MCF 10A (cell line): ENCODE data around the gene MYL11. TPM values are rescaled to one million over a fixed set of nuclear protein-coding genes. Genes with fewer than 3 reads are reported as not detected.

ENCODE experiments used
- BruUV-seq: library from RNA; stranded (reverse); fragments of 400-500 nt; replicated peaks from 2 replicates; lab custom pipeline; 2021; lab: Mats Ljungman, UMichigan
- CTCF ChIA-PET: fragments of 300-600 bp; sonication (Branson Sonifier 250); formaldehyde crosslinking; extraction: SDS; loops from one replicate; lab custom pipeline; 2021; ENCODE audit warnings: antibody characterized with exemption, inconsistent platforms; lab: Yijun Ruan, JAX
- POLR2A ChIA-PET: fragments of 300-600, 350-650 bp; sonication (Branson Sonifier 250); formaldehyde crosslinking; extraction: SDS; loops from one replicate; lab custom pipeline; 2020; ENCODE audit warnings: antibody characterized with exemption, inconsistent platforms; lab: Yijun Ruan, JAX
- DNase-seq: peaks from one replicate; pipeline ENCODE4 v3.0.0-alpha.2; 2018; ENCODE audit not compliant: unreplicated experiment
- H3K27ac Mint-ChIP-seq: one replicate; pipeline ENCODE4 v1.8.0; 2022; ENCODE audit warnings: mild to moderate bottlenecking, low read depth, mixed read lengths; ENCODE audit not compliant: unreplicated experiment
- H3K27me3 Mint-ChIP-seq: one replicate; pipeline ENCODE4 v1.8.0; 2022; ENCODE audit warnings: mixed read lengths; ENCODE audit not compliant: insufficient read depth, unreplicated experiment
- H3K36me3 Mint-ChIP-seq: one replicate; pipeline ENCODE4 v1.8.0; 2022; ENCODE audit warnings: mild to moderate bottlenecking, moderate library complexity, mixed read lengths; ENCODE audit not compliant: insufficient read depth, unreplicated experiment
- H3K4me1 Mint-ChIP-seq: one replicate; pipeline ENCODE4 v1.8.0; 2022; ENCODE audit warnings: mixed read lengths; ENCODE audit not compliant: insufficient read depth, unreplicated experiment
- H3K4me3 Mint-ChIP-seq: one replicate; pipeline ENCODE4 v1.8.0; 2022; ENCODE audit warnings: mild to moderate bottlenecking, moderate library complexity, mixed read lengths; ENCODE audit not compliant: unreplicated experiment
- H3K9me3 Mint-ChIP-seq: one replicate; pipeline ENCODE4 v1.8.0; 2022; ENCODE audit warnings: mixed read lengths; ENCODE audit not compliant: unreplicated experiment
- intact Hi-C: fragments of 100-400 bp; cut with micrococcal nuclease; formaldehyde crosslinking; loops from 2 replicates; pipeline ENCODE4 v1.14.1; 2022
- total RNA-seq: library from RNA; stranded (reverse); gene quantifications from 2 replicates; pipeline ENCODE4 v1.2.3, GENCODE V29; 2022
- TF ChIP-seq, protein P1 (sequence below): fragments of 200-600 bp; IDR thresholded peaks from one replicate; pipeline ENCODE4 v1.8.0; 2022; ENCODE audit warnings: antibody characterized with exemption, mild to moderate bottlenecking; ENCODE audit not compliant: unreplicated experiment

The MYL11 gene
- total RNA-seq, 1 experiment from 2014 or later, result 1.6 TPM

DNA sequence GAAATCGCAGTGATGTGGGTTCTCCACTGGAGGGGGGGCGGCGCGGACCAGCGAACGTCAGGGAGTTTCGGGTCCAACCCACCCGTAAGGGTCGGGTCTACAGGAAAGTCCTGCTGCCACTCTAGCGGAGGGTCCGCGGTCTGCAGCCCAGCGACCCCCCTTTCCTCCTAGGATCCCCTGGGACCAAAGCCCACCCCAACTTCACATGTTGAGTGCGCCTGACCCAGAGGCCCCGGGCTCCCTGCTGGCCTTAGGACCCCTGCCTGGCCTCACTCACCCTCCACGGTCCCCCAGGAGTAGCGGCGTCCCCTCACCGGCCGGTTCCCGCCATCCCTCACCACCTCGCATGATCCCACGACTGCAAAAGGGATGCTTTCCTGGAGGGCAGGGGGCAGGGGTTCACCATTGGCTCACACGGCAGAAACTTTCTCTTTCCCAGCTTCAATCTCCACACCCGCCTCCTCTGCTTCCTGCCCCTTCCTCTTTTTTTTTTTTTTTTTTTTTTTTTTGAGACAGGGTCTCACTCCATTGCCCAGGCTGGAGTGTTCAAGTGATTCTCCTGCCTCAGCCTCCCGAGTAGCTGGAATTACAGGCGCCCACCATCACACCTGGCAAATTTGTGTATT, 4.7 kb downstream of the MYL11 start:
- CTCF ChIA-PET, result no interaction called here
- POLR2A ChIA-PET, result interaction anchor here (1.6 to 2.9 kb wide), 2 partner anchors 17 to 28 kb away, joined by 4 to 19 read pairs; partner anchors contain the start of genes ZNF48 and ZNF771
- no peaks in the 10 kb centered on the region for H3K9me3 Mint-ChIP-seq
- no TSS peak for BruUV-seq
- peak overlapping the region; percentile 99 for H3K27ac Mint-ChIP-seq
- peak overlapping the region; percentile 92 for H3K4me3 Mint-ChIP-seq
- intact Hi-C loops, result no loop called here
- TF ChIP-seq, protein P1, sequence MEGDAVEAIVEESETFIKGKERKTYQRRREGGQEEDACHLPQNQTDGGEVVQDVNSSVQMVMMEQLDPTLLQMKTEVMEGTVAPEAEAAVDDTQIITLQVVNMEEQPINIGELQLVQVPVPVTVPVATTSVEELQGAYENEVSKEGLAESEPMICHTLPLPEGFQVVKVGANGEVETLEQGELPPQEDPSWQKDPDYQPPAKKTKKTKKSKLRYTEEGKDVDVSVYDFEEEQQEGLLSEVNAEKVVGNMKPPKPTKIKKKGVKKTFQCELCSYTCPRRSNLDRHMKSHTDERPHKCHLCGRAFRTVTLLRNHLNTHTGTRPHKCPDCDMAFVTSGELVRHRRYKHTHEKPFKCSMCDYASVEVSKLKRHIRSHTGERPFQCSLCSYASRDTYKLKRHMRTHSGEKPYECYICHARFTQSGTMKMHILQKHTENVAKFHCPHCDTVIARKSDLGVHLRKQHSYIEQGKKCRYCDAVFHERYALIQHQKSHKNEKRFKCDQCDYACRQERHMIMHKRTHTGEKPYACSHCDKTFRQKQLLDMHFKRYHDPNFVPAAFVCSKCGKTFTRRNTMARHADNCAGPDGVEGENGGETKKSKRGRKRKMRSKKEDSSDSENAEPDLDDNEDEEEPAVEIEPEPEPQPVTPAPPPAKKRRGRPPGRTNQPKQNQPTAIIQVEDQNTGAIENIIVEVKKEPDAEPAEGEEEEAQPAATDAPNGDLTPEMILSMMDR, result no peak
- no peak for DNase-seq
- peaks cover 20% of the 10 kb centered on the region for H3K36me3 Mint-ChIP-seq
- H3K27me3 Mint-ChIP-seq, result no peaks in the 10 kb centered on the region
- peaks cover 13% of the 10 kb centered on the region for H3K4me1 Mint-ChIP-seq

DNA sequence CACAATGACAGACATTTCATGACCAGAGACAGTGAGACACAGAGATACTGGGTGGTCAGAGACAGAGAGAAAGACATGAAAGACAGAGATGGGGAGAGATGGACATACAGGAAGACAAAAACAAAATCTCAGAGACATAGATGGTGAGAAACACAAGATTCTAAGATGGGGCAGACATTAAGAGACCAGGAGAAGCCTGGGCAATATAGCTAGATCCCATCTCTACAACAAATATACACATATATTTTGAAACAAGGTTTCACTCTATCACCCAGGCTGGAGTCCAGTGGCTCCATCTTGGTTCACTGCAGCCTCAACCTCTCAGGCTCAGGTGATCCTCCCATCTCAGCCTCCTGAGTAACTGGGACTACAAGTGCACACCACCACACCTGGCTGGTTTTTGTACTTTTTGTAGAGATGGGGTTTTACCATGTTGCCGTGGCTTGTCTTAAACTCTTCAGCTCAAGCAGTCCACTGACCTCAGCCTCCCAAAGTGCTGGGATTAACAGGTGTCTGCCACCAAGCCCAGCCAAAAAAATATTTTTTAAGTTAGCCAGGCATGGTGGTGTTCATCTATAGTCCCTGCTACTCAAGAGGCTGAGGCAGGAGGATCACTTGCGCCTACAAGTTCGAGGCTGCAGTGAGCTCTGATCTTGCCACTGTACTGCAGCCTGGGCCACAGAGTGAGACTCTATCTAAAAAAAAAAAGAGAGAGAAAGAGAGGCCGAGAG, 5.6 kb downstream of the MYL11 start:
- ChIA-PET POLR2A (interaction anchor here (0.9 to 1.6 kb wide), 3 partner anchors 10 to 38 kb away, joined by 3 to 4 read pairs (median 4); partner anchors contain the start of genes TBC1D10B and ZNF48), CTCF (no interaction called here)
- BruUV-seq, result TSS peak; percentile 43

DNA sequence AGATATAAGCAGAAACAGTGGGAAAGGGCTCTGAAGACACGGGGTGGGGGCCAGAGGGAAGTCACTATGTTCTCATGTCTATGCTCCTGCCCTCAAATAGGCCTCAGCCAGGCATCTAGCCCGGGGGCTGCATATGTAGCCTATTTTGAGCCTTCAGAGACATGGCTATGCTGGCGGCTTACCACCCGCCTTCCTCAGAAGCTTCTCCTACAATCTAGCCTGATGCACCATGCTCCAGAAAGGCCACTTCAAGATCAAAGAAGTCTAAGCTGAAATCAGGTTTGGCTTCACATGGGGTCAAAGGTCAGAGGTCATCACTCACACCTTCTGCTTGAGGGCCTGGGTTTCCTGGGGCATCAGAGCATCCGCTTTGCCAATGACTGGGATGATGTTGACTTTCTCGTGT, 6.2 kb downstream of the MYL11 start:
- H3K36me3 Mint-ChIP-seq, result peaks cover 20% of the 10 kb centered on the region
- BruUV-seq, result no TSS peak
- intact Hi-C loops, result no loop called here
- no peaks in the 10 kb centered on the region for H3K27me3 Mint-ChIP-seq
- ChIA-PET POLR2A (interaction anchor here (0.9 to 1.6 kb wide), 3 partner anchors 10 to 37 kb away, joined by 3 to 4 read pairs (median 4); partner anchors contain the start of genes TBC1D10B and ZNF48), CTCF (no interaction called here)
- H3K27ac Mint-ChIP-seq, result no peak overlapping the region
- H3K4me3 Mint-ChIP-seq, result no peak overlapping the region
- H3K4me1 Mint-ChIP-seq, result peaks cover 13% of the 10 kb centered on the region
- no peaks in the 10 kb centered on the region for H3K9me3 Mint-ChIP-seq
- no peak for DNase-seq
- TF ChIP-seq, protein P1, result no peak

More for the DNA sequence above, 5.6 kb downstream of the MYL11 start:
- Mint-ChIP-seq H3K4me1 (peaks cover 13% of the 10 kb centered on the region), H3K27me3 (no peaks in the 10 kb centered on the region), H3K4me3 (peak overlapping the region; percentile 92), H3K9me3 (no peaks in the 10 kb centered on the region), H3K27ac (peak overlapping the region; percentile 99), H3K36me3 (peaks cover 20% of the 10 kb centered on the region)
- TF ChIP-seq, protein P1, result no peak
- intact Hi-C loops, result no loop called here
- DNase-seq, result no peak
